ENCODE results near the gene REEP3. TPM values are rescaled to one million over a fixed set of nuclear protein-coding genes. Genes with fewer than 3 reads are reported as not detected.
"Not testable (repeated sequence)": the region's sequence is repeated elsewhere in the genome, so short reads cannot be mapped to it uniquely, and the experiment has no call there.

Gene REEP3
- total RNA-seq, 4 donors from 2014 or later, result 27.5 to 32.5 (median 30.4) TPM

- peaks cover 7 to 18% (median 17%) of the 10 kb centered on the region in 3 donors for H3K4me1 ChIP-seq
- H3K4me3 ChIP-seq, result no peak overlapping the region
- TF ChIP-seq, protein P1, sequence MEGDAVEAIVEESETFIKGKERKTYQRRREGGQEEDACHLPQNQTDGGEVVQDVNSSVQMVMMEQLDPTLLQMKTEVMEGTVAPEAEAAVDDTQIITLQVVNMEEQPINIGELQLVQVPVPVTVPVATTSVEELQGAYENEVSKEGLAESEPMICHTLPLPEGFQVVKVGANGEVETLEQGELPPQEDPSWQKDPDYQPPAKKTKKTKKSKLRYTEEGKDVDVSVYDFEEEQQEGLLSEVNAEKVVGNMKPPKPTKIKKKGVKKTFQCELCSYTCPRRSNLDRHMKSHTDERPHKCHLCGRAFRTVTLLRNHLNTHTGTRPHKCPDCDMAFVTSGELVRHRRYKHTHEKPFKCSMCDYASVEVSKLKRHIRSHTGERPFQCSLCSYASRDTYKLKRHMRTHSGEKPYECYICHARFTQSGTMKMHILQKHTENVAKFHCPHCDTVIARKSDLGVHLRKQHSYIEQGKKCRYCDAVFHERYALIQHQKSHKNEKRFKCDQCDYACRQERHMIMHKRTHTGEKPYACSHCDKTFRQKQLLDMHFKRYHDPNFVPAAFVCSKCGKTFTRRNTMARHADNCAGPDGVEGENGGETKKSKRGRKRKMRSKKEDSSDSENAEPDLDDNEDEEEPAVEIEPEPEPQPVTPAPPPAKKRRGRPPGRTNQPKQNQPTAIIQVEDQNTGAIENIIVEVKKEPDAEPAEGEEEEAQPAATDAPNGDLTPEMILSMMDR (IDR thresholded peaks at IDR 0.05), result no peak
- TF ChIP-seq POLR2A (IDR thresholded peaks at IDR 0.05), result no peak
- no peaks in the 10 kb centered on the region for H3K9me3 ChIP-seq
- WGBS, 2 donors, result 73 to 83% methylated on average over 4 of the region's 4 CpGs
- intact Hi-C loops (cut with DNase I), result no loop called here
- no peaks in the 10 kb centered on the region for H3K36me3 ChIP-seq
- H3K27ac ChIP-seq, result no peak overlapping the region
- DNase-seq, result no peak
- no peaks in the 10 kb centered on the region for H3K27me3 ChIP-seq
These were observed 28.2 kb upstream of the REEP3 start for GRCh38 chr10:63493004-63493403.

- H3K36me3 ChIP-seq, result no peaks in the 10 kb centered on the region
- H3K27me3 ChIP-seq, result no peaks in the 10 kb centered on the region
- no peak for DNase-seq
- TF ChIP-seq, protein P1 (IDR thresholded peaks at IDR 0.05), result no peak
- no peak for TF ChIP-seq POLR2A (IDR thresholded peaks at IDR 0.05)
- no peak overlapping the region for H3K4me3 ChIP-seq
- intact Hi-C loops (cut with DNase I), result no loop called here
- 93 to 98% methylated on average over 2 of the region's 2 CpGs for WGBS, 2 donors
- H3K4me1 ChIP-seq, result peaks cover 7 to 22% (median 17%) of the 10 kb centered on the region in 3 donors
- H3K27ac ChIP-seq, result no peak overlapping the region
- H3K9me3 ChIP-seq, result no peaks in the 10 kb centered on the region
These were observed 26.2 kb upstream of the REEP3 start for GRCh38 chr10:63494951-63495350.

DNA sequence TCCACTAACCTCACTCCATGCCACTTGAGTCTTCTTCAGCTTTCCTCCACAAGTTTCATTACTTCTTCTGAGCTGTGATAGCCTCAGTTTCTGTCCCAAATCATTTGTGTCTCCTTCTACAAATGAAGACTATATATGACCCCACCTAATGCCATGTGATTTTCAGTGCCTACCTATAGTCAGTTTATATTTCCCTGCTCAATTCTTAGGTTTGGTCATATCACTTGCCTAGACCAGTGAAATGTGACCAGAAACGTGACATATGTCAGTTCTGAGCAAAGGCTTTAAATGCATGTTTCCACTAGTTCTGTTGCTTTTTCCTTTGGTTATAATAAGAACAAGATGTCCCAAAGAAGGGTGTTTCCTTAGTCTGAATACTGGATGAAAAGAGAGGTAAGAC lies 24.6 kb upstream of the REEP3 start:
- DNase-seq, result no peak
- Histone ChIP-seq H3K36me3 (no peaks in the 10 kb centered on the region), H3K27ac (no peak overlapping the region), H3K27me3 (no peaks in the 10 kb centered on the region), H3K4me3 (no peak overlapping the region), H3K9me3 (no peaks in the 10 kb centered on the region), H3K4me1 (peaks cover 7 to 17% (median 11%) of the 10 kb centered on the region in 3 donors)
- intact Hi-C loops (cut with DNase I), result no loop called here
- WGBS, 2 donors, result 17 to 50% methylated on average over 1 of the region's 1 CpG
- TF ChIP-seq, protein P1 (IDR thresholded peaks at IDR 0.05), result no peak
- TF ChIP-seq POLR2A (IDR thresholded peaks at IDR 0.05), result no peak

DNA sequence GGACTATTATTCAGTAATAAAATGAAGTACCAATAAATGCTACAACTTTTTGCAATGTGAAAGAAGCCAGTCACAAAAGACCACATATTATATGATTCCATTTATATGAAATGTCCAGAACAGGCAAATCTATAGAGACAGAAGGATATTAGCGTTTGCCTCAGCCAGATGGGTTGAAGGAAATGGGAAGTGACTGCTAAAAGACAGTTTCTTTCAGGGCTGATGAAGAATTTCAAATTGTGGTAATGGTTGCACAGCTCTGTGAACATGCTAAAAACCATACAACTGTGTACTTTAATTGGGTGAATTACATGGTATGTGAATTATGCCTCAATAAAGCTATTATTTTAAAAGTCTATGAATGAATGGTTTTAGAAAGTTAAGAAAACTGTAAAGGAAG lies 23.9 kb upstream of the REEP3 start:
- H3K27ac ChIP-seq, result no peak overlapping the region
- H3K4me3 ChIP-seq, result no peak overlapping the region
- intact Hi-C loops (cut with DNase I), result no loop called here
- no peak for DNase-seq
- 62 to 73% methylated on average over 1 of the region's 1 CpG for WGBS, 2 donors
- H3K27me3 ChIP-seq, result no peaks in the 10 kb centered on the region
- TF ChIP-seq, protein P1 (IDR thresholded peaks at IDR 0.05), result no peak
- no peak for TF ChIP-seq POLR2A (IDR thresholded peaks at IDR 0.05)
- peaks cover 0 to 9% (median 4%) of the 10 kb centered on the region in 3 donors for H3K4me1 ChIP-seq
- no peaks in the 10 kb centered on the region for H3K9me3 ChIP-seq
- no peaks in the 10 kb centered on the region for H3K36me3 ChIP-seq

- DNase-seq, result no peak
- Histone ChIP-seq H3K4me1 (peaks cover 0 to 10% (median 0%) of the 10 kb centered on the region in 3 donors), H3K36me3 (no peaks in the 10 kb centered on the region), H3K27ac (no peak overlapping the region), H3K27me3 (no peaks in the 10 kb centered on the region), H3K9me3 (no peaks in the 10 kb centered on the region), H3K4me3 (no peak overlapping the region)
- intact Hi-C loops (cut with DNase I), result no loop called here
- 69 to 70% methylated on average over 1 of the region's 1 CpG for WGBS, 2 donors
- TF ChIP-seq, protein P1 (IDR thresholded peaks at IDR 0.05), result no peak
- no peak for TF ChIP-seq POLR2A (IDR thresholded peaks at IDR 0.05)
These were observed 22.5 kb upstream of the REEP3 start for GRCh38 chr10:63498665-63499064.

- H3K36me3 ChIP-seq; H3K27me3 ChIP-seq; DNase-seq; intact Hi-C loops (cut with DNase I); H3K4me3 ChIP-seq; H3K27ac ChIP-seq; H3K9me3 ChIP-seq: not testable (repeated sequence)
- peaks cover 0 to 24% (median 7%) of the 10 kb centered on the region in 3 donors for H3K4me1 ChIP-seq
- WGBS, 2 donors, result 88 to 90% methylated on average over 5 of the region's 5 CpGs
These were observed 20.6 kb upstream of the REEP3 start for GRCh38 chr10:63500551-63500950.
